Suprapubic skin (tissue), 4 donors: ENCODE data around the gene KRT71.

Experiments used
- CTCF ChIP-seq, 2 donors: fragments of 200-600 bp in 1 of 2; fragments of 450-650 bp in 1 of 2; sonication (generic) in 1 of 2; IDR thresholded peaks; one replicate each; pipeline ENCODE4 v1.5.1; 2016 to 2019; ENCODE audit warnings: antibody characterized with exemption in 2 of 2, mild to moderate bottlenecking in 1 of 2, moderate library complexity in 1 of 2
- EP300 ChIP-seq: sonication (generic); formaldehyde crosslinking; IDR thresholded peaks from one replicate; pipeline ENCODE4 v1.6.1; 2017; ENCODE audit warnings: antibody characterized with exemption
- POLR2A ChIP-seq, 2 donors: fragments of 450-650 bp; IDR thresholded peaks; one replicate each; pipeline ENCODE4 v1.6.1; 2017; ENCODE audit warnings: antibody characterized with exemption in 2 of 2, mild to moderate bottlenecking in 2 of 2, moderate library complexity in 2 of 2
- POLR2AphosphoS5 ChIP-seq, 3 donors: sonication (generic); formaldehyde crosslinking; IDR thresholded peaks; one replicate each; pipeline ENCODE4 v1.6.1; 2017; ENCODE audit warnings: antibody characterized with exemption in 3 of 3

DNA sequence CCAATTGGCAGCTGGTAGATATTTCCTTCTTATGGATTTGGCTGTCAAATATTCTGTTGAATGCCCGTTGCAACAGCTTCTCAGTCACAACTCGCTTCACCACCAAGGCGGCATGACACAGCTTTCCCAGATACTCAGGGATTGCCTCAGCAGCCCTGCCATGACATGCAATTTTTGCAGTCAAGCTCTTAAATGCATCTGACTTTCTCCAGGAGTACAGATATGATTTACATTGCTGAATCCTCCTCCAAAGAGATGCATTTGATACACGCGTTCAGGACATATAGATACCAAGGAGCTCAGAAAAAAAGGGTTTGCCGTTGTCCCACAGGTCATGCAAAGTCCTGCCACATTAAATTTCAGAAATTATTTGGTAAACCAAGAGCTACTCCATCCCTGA, 39.2 kb downstream of the KRT71 start:
- no peak for TF ChIP-seq CTCF (IDR thresholded peaks at IDR 0.05)
- TF ChIP-seq POLR2AphosphoS5 (IDR thresholded peaks at IDR 0.05): no peak
- no peak for TF ChIP-seq POLR2A (IDR thresholded peaks at IDR 0.05)
- no peak for TF ChIP-seq EP300
